A549 treated with AZD9567 at 1 μM for 4 hours (cell line): ENCODE results near the gene GPAM. TPM values are rescaled to one million over a fixed set of nuclear protein-coding genes. Genes with fewer than 3 reads are reported as not detected.

ENCODE experiments used
- total RNA-seq: library from RNA; stranded (reverse); fragments of 200-300 nt; extraction: Qiagen RNA extraction; gene quantifications from 5 replicates; pipeline ENCODE4 v1.2.3, GENCODE V29; 2022; ENCODE audit not compliant: insufficient read depth

Gene GPAM, protein sequence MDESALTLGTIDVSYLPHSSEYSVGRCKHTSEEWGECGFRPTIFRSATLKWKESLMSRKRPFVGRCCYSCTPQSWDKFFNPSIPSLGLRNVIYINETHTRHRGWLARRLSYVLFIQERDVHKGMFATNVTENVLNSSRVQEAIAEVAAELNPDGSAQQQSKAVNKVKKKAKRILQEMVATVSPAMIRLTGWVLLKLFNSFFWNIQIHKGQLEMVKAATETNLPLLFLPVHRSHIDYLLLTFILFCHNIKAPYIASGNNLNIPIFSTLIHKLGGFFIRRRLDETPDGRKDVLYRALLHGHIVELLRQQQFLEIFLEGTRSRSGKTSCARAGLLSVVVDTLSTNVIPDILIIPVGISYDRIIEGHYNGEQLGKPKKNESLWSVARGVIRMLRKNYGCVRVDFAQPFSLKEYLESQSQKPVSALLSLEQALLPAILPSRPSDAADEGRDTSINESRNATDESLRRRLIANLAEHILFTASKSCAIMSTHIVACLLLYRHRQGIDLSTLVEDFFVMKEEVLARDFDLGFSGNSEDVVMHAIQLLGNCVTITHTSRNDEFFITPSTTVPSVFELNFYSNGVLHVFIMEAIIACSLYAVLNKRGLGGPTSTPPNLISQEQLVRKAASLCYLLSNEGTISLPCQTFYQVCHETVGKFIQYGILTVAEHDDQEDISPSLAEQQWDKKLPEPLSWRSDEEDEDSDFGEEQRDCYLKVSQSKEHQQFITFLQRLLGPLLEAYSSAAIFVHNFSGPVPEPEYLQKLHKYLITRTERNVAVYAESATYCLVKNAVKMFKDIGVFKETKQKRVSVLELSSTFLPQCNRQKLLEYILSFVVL
- 5.6 to 7.6 TPM (median 7.0 TPM) in 5 replicates for total RNA-seq

DNA sequence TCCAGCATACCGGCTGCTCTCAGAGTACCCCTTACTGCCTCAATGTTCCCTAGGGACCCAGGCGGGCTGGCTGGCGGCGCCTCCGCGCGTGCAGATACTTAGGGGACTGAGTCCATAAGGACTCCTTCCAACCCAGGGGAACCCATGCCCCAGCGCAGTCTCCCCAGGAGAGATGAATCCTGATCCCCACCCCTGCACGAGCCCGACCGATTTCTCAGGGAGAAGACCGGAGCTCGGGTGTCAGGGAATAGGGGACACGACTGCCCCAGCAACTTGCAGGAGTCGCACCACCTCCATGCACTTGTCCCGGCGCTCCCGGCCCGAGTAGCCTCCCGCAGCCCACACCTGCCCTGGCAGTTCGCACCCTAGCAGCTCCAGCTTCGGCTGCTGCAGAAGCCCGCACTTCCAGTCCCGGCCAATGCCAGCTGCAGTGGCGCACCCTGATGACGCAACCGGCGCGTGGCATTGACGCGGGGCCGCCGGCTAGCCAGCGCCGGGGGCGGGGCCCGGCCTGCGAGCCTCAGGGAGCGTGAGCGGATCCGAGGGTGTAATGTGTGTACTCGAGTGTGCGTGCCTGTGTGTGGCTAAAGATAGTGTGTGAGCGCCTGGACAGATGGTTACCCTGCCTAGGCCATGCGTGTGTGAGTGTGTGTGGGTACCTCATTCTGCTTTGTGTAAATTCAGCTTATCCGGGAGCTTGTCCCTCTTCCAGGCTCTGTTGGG lies at the start of gene GPAM:
Gene GPAM (minus strand): TSS at position 437 of the 723 bp plus-strand sequence. CDS start 1,981 bp downstream, outside the sequence.

Other genes starting within 250 kb of the GPAM start
- not detected in 5 replicates for gene TECTB, start 99.6 kb upstream of the GPAM start, total RNA-seq
- gene ACSL5, start 190.4 kb upstream of the GPAM start, total RNA-seq = 0.13 to 0.22 TPM (median 0.18 TPM) in 4 of 5 replicates, not detected in the other